Measurements from ENCODE around the gene ZNF213.

DNA sequence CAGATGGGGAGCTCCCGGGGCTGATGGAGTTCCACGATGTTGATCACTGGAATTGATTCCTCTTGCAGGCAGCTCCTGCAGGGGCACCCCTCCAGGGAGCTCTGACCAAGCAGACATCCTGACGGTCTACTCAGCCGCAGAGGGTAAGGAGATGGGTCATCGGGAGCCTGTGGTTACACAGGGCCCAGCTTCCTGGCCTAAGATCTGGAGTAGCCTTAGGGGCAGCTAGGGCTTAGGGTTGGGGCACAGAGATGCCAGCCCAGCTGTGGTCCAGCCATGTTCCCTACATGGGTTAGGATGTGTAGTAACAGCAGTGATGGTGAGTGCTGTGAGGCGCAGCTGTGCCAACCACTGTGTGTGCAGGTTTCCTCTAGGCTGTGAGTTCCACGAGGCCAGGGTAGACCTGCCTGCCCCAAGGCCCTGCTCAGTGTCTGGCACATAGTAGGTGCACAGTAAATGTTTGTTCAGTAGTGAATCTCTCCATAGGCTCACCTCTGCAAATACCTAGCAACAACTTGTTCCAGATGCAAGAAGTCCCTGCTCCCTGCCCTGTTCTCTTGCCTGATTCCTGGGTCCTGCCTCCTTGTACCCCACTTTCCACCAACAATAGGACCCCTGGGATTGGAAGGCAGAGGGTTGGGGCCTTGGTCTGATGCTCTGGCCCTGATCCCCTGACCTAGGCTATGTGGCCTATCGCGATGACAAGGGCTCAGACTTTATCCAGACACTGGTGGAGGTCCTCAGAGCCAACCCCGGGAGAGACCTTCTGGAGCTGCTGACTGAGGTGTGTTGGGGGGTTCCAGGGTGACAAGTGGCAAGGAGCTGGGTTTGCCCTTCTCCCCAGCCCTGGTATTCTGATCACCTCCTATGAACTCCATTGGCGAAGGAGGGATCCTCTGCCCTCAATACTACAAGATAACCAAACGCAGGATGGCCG, 13.7 kb downstream of the ZNF213 start:
- TF ChIP-seq, protein P1, sequence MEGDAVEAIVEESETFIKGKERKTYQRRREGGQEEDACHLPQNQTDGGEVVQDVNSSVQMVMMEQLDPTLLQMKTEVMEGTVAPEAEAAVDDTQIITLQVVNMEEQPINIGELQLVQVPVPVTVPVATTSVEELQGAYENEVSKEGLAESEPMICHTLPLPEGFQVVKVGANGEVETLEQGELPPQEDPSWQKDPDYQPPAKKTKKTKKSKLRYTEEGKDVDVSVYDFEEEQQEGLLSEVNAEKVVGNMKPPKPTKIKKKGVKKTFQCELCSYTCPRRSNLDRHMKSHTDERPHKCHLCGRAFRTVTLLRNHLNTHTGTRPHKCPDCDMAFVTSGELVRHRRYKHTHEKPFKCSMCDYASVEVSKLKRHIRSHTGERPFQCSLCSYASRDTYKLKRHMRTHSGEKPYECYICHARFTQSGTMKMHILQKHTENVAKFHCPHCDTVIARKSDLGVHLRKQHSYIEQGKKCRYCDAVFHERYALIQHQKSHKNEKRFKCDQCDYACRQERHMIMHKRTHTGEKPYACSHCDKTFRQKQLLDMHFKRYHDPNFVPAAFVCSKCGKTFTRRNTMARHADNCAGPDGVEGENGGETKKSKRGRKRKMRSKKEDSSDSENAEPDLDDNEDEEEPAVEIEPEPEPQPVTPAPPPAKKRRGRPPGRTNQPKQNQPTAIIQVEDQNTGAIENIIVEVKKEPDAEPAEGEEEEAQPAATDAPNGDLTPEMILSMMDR (conservative IDR thresholded peaks at IDR 0.05; ENCODE audit: low read length) = no peak
- no peak for TF ChIP-seq EZH2phosphoT487 (IDR thresholded peaks at IDR 0.05; ENCODE audit: borderline replicate concordance)
